HG03457 (cell line): ENCODE data around the gene OR5A1.
"Not testable (repeated sequence)": the region's sequence is repeated elsewhere in the genome, so short reads cannot be mapped to it uniquely, and the experiment has no call there.

Source experiments
- ATAC-seq: cut with Tn5 transposase; IDR thresholded peaks from one replicate; pipeline ENCODE4 v1.9.1; 2021; ENCODE audit warnings: moderate number of reproducible peaks; ENCODE audit not compliant: unreplicated experiment

The OR5A1 gene

DNA sequence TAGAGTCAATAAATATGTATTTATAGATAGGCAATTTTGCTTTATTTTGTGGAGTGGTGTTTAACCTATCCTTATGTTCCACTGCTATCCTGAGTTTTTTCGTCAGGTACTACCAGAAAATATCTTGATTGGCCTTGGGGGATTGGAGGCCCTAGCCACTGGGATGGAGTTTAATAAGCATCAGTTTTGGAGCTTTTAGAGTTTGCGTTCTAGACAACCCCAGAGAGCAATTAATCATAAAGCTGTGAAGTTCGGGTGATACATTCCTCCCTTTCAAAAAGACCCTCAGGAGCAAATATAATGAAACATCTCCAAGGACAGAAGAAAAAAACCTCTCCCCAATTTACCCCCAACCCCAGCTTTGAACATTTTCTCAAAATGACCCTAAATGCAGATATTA, at the start of gene OR5A1:
TSS of gene OR5A1 (plus strand) at position 301 of the 400 bp plus-strand sequence. CDS start 6,700 bp downstream, outside the sequence.
- no peak for ATAC-seq

DNA sequence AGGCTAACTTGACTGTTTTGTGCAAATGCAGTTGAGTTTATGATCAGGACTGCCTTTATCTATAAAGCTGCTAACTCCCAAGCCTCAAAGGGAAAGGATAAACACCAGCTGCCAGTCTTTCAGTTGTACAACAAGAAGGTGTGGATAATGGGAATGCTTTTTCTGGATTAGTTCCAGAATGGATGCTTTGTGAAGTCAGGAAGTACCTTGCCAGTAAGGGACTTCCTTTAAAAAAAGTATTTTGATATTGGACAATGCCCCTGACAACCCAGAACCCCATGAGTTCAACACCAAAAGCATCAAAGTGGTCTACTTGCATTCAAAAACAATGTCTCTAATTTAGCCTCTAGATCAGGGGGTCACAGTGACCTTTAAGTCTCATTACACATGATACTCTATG, 42.1 kb upstream of the OR5A1 start:
- ATAC-seq: no peak

DNA sequence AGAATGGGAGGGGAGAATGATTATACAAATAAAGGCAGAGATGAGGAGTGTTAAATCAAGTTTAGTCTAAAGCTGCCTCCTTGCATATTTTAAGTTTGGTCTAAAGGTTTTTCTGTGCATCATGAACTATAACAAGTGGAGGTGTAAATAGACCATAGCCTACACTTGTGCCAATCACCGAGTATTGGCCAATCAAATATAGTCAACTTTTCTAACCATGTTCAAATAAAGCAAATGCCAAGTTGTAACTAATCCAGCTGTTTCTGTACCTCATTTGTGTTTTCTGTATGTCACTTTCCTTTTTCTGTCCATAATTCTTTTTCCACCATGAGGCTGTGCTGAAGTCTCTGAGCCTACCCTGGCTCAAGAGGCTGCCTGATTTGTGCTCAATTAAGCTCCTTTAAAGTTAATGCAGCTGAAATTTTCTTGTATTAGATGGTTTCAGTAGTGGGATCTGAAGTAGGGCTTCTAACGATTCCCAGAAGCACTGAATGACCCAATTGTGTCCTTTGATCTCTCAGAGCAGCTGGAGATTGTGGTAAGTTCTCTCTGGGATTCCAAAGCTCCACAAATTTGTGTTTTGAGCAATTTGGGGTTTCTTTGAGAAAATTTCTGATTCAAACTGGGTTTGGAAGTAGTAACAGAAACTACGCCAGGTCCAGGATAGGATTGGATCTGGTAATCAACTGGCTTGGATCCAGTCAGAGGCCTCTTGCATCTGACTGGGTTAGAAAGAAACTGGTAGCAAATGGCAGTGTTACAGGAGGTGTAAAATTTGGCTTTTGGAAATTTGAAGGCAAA, 35.6 kb upstream of the OR5A1 start:
- ATAC-seq: no peak

DNA sequence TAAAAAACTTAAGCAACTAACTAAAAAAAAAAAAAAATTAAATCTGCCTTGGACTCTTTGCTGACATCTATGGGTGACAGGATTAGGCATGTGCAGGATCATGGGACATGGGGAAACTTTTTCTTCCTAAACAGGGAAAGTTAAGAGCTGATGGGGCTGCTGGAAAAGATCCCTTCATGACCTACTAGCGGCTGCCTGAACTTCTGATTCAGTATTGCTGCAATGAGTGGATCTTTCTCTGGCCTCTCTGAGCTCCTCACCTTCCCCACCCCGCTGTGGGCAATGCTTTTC, 35.1 kb upstream of the OR5A1 start:
- ATAC-seq: no peak

DNA sequence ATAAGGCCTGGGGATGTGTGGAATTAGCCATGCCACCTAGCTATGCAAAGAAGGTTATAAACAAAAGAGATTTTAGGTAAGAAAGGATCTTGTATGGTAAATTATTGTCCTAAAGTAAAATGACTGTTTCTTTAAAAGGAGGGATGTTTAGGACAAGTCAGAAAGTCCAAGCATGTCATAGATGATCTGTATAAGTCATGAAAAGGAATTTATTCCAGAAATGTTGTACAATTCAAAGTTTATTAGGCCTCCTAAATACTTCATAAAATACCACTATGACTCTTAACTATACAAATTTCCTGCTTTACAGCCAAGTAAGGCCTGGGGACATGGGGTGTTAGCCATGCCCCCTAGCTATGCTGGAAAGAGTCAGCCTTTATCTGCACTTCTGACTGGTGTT, 32.7 kb upstream of the OR5A1 start:
- no peak for ATAC-seq

DNA sequence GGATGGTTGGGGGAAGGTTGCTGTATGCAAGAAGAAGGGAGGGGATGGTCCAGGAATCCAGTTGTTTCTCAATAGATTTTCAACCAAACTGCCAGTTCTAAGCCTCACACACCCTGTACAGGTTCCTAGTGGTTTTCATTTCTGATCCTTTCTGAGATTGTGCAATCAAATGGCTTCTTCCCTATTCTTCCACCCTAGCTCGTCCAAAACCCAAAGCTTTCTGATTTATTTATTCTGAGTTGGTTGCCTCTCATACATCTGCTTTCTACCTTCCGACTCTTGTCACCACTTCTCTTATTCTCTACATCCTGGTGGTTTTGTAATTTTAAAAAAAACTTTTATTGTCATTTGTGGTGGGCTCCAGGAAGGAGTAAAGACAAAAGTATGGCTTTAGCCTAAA, 22.6 kb upstream of the OR5A1 start:
- ATAC-seq: no peak

DNA sequence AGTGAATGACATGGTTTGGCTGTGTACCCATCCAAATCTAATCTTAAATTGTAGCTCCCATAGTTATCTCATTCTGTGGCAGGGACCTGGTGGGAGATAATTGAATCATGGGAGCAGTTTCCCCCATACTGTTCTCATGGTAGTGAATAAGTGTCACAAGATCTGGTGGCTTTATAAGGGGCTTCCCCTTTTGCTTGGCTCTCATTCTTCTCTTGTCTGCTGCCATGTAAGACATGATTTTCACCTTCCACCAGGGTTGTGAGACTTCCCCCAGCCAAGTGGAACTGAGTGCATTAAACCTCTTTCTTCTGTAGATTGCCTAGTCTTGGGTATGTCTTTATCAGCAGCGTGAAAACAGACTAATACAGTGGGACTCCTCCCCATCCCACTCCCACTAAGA, 21.2 kb upstream of the OR5A1 start:
- ATAC-seq: no peak

DNA sequence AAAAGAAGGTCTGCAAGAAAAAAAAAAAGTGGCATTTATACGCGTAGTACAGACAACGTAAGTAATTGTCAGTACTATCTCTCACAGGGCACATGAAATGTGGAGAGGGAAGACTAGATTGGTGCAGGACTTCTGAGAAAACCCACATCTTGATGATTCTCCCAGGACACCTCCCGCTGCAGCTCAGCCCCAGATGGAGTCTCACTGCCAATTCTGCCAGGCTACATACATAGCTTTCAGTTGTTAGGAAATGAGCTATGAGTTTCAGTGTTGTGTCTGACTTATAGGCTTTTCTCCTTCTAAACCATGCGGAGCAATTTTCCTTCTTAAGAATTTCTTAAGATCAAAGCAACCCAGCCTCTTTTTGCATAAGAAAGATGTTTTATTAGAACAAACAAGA, 19.7 kb upstream of the OR5A1 start:
- no peak for ATAC-seq

DNA sequence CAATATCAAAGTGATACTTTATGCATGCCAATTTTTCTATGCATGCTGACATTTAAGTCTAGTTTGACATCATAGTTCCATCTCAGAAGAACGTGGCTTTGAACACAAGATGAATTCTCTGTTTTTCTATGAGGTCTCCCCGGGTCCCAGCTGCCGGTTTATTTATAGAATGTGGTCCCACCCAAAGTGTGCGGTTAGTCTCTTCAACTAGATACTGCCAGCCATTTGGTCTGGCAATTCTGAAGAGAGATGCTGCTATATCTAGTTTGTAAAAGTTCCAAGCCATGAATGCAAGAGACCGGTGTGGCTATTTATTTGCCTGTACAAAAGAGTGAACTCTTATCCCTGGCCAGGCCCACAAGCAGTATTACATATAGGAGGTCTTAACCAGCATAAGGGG, 19.2 kb upstream of the OR5A1 start:
- ATAC-seq: no peak

DNA sequence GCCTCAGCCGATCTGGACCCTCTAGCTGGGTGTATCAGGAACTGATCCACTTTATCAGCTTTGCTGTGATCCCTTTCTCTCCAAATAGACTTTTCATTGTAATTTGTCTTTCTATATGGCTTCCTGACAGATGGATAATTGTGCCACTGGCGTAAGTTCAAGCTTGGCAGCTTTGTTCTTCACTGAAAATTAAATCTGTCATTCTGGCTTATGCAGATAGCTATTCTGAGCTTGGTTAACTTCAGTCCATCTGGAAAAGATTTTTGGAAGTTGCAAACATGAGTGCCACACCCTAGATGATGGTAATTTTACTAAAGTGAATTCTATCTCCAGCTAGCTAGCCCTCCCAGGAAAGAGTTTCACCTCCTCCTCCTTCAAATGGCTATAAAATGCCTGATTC, 18.1 kb upstream of the OR5A1 start:
- no peak for ATAC-seq

DNA sequence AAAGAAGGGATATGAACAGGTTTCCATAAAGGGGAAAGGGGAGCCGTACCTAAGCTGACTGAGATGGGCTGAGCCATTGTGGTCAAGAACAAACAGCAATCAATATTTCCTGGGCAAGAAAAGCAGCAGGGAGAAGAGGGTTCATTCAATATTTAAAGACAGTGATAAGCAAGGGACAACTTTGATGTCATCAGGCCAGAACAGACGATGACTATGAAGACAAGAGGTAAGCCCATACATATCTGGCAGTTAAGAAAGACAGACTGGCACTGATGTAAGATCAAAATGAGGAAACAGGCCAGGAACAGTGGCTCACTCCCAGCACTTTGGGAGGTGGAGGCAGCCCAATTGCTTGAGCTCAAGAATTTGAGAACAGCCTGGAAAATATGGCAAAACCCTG, 12.4 kb upstream of the OR5A1 start:
- ATAC-seq: no peak

DNA sequence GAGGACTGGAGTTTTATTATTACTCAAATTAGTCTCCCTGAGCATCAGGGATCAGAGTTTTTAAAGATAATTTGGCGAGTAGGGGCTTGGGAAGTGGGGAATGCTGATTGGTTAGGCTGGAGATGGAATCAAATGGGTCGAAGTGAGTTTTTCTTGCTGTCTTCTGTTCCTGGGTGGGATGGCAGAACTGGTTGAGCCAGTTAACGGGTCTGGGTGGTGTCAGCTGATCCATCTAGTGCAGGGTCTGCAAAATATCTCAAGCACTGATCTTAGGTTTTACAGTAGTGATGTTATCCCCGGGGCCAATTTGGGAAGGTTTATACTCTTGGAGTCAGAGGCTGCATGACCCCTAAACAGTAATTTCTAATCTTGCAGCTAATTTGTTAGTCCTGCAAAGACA, 11.1 kb upstream of the OR5A1 start:
- no peak for ATAC-seq

DNA sequence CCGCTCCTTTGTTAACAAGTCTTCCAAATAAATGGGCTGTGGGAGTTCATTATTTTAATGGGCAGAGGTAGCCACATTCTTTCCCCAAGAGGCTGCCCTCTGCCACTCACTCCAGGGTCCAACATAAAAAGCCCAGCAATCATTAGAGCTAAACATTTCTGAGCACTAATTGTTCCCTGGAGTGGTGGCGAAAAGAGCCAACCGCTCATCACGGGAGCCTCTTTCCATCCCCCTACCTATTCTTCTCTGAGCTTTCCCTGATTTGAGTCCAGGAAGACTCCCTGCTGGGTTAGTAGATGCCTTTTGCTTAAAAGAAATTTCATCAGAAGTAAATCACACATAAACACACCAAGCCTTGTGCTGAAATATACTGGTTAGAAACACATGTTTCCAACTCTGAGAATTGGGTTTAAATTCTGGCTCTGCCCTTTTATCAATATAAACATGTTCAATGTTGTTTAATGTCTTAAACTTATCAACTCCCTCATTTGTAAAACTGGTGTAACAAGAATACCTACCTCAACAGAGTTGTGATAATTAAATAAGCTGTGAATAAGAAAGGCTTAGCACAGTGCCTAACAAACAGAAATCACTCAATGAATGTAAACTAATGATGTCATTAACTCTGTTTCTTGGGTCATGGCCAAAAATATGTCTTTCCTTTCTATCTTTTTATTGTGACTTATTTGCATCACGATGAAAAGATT, 9.8 kb upstream of the OR5A1 start, which contains the start of gene OR5A2:
TSS of gene OR5A2 (minus strand) at position 53 of the 707 bp plus-strand sequence. CDS start 3,460 bp downstream, outside the sequence.
- no peak for ATAC-seq

DNA sequence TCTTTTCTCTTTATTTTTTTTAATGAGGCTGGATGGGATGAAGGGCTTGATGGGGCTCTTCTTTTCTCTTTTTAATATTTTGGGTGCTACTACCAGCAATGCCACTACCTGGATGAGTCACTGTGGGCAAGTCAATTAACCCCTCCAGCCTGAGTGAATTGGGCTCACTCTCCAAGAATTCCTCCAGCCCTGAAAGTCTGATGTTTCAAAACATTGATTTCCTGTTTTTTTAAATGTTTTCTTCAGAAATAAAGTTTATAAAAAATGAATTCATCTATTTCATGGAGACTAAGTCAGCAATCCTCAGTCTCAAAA, 9.2 kb upstream of the OR5A1 start:
- no peak for ATAC-seq

DNA sequence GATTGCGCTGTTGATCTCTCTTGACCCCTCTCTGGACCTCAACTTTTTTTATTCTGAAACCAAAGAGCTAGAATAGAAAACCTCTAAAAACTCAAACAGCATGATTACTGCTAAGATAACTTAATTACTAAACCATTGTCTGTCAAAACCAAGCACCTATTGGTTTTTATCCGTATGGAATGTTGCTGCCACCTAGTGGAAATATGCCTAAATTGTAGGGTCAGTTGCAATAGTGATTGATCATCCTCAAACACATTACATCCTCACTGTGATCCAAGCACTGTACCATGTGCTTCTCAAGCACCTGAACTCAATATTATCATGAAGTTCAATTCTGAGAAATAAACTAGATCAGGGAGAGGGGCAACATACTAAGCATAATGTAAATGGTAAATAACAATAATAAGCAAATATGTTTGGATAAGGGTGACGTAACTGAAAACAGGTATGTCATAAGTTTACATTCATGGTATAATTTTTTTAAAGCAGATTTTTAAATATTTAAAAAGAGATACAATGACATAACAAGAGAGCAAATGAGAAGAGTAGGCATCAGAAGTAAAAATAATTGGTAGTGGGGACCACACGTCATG, 6.2 kb upstream of the OR5A1 start:
- ATAC-seq: no peak

DNA sequence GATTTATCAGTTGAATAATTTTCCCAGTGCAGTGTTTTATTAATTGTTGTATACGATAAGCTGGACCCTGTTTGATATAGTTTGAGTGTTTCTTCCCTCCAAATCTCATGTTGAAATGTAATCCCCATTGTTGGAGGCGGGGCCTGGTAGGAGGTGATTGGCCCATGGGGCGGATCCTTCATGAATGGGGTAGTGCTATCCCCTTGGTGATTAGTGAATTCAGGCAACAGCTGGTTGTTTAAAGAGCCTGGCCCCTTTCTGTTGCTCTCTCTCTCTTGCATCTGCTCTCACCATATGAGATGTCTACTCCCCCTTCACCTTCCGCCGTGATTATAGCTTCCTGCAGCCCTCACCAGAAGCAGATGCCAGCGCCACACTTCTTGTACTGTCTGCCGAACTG, 1.5 kb downstream of the OR5A1 start:
- no peak for ATAC-seq

DNA sequence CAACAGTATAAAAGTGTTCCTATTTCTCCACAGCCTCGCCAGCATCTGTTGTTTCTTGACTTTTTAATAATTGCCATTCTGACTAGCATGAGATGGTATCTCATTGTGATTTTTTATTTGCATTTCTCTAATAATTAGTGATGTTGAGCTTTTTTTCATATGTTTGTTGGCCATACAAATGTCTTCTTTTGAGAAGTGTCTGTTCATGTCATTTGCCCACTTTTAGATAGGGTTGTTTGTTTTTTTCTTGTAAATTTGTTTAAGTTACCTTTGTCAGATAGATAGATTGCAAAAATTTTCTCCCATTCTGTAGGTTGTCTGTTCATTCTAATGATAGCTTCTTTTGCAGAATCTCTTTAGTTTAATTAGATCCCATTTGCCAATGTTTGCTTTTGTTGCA, 9.4 kb downstream of the OR5A1 start:
- not testable (repeated sequence) for ATAC-seq

DNA sequence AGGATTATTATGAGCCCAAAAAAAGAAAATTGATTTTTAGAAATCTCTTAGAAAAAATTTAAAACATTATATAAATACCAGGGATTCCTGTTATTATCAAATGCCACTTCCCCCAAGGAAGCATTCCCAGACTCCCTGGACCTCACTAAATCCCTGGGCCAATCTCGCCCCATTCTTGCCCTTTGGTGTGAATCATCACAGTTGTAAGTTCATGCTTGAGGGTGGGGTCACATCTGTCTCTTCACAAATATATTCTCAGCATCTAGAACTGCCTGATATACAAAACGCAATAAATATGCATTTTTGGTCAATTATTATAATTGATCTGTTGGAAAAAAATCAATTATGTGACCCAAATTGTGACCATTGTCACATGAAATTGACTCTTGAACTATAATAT, 12.2 kb downstream of the OR5A1 start:
- ATAC-seq: no peak

DNA sequence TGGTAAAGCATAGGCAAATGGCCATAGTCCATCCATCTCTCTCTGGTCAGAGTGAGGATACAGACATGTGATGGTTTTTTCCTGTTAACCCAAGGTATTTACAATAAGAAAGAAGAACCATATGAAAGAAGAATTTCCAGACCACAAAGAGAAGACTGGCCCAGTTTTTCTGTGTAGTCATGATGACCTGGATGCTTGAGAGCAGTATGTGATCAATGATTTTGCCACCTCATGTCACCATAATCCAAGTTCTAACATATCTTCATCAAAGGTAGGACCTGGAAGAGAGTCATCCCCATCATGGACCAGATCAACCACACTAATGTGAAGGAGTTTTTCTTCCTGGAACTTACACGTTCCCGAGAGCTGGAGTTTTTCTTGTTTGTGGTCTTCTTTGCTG, 20.4 kb downstream of the OR5A1 start, which contains the start of gene OR4D6:
TSS of gene OR4D6 (plus strand) at position 301 of the 400 bp plus-strand sequence. CDS start at position 301, 0 bp downstream.
- no peak for ATAC-seq

DNA sequence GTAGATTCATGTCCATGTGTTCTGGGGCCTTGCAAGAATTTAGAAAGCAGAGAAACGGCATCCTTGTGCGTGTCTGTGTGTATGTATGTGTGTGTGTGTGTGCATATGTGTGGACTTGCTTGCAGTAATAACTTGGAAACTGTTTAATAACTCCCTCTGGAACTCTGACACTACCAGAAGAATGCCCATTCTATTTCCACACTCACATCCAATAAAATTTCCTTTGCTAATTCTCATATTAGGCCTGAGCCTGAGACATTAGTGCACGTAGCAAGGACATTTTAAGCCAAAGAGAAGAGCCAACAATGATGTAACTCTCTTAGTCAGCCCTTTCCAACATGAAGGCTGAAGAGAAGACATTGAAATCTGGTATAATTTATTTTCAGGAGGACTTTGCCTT, 23.6 kb downstream of the OR5A1 start:
- ATAC-seq: no peak

DNA sequence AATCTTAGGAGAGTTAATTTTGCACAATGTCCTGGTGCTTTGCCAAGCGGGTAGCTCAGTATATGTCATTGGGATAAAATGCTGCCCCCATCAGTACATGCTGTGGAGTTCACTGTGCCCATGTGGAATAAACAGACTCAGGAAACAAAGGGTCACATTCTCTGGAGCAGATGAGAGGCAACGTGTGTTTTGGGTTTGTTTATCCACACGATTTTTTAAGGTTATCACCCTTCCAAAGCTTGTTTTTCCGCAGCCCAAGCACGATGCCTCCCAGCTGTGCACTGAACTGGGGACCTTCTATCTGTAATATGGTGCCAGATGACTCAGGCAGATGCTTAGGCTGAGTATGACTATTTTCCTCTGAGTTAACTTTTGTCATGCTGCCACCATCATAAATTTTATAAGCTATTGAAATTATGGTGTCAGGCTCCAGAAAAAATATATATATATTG, 26.9 kb downstream of the OR5A1 start:
- no peak for ATAC-seq

DNA sequence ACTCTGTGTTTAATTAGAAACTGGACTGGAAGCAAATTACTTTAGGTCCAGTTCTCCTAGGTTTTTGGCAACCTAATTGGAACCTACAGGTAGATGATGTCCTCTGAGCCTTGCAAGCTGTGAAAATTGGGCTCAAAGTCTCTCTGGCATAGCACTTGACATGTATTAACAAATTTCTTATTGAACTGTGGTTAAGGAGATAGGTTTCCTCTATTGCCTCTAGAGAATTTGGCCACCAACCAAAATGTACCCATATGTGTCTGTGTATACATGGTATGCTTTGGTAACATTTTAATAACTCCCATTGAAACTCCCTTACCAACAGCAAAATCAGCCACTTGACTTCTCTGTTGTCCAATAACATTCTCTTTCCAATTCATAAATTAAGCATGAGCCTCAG, 36.7 kb downstream of the OR5A1 start, which contains the start of gene OR4D10:
TSS of gene OR4D10 (plus strand) at position 301 of the 400 bp plus-strand sequence. CDS start 4,115 bp downstream, outside the sequence.
- no peak for ATAC-seq
